Loucy (cell line): Measurements from ENCODE around the gene ZNF536.

Experiments used
- EZH2phosphoT487 ChIP-seq: fragments of 200-600 bp; IDR thresholded peaks from 2 replicates; pipeline ENCODE4 v1.6.1; 2018; ENCODE audit warnings: antibody characterized with exemption, mild to moderate bottlenecking, moderate library complexity, borderline replicate concordance
- TF ChIP-seq, protein P1 (sequence below): fragments of 200-600 bp; sonication (generic); conservative IDR thresholded peaks from 2 replicates; pipeline ENCODE4 v1.5.1; 2014; ENCODE audit warnings: mild to moderate bottlenecking, antibody characterized with exemption, low read length

DNA sequence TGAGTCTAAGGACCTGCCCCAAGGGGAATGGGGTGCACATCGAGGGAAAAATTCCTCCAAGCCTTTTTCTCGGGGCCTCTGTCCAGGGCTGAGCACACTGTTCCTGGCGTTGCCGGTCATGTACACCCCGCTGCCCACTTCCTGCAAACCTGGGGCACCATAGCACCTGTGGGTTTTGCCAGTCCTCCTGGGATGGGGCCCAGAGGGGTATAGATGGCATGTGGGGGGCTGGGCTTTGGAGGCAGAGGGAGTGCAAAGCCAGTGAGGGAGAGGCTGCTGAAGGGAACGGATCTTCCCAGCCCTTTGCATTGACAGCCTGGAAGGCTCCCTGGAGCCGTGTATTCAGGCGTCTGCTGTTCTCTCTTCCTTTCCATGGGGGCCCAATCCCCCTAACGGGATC lies 187.3 kb downstream of the ZNF536 start:
- TF ChIP-seq, protein P1, sequence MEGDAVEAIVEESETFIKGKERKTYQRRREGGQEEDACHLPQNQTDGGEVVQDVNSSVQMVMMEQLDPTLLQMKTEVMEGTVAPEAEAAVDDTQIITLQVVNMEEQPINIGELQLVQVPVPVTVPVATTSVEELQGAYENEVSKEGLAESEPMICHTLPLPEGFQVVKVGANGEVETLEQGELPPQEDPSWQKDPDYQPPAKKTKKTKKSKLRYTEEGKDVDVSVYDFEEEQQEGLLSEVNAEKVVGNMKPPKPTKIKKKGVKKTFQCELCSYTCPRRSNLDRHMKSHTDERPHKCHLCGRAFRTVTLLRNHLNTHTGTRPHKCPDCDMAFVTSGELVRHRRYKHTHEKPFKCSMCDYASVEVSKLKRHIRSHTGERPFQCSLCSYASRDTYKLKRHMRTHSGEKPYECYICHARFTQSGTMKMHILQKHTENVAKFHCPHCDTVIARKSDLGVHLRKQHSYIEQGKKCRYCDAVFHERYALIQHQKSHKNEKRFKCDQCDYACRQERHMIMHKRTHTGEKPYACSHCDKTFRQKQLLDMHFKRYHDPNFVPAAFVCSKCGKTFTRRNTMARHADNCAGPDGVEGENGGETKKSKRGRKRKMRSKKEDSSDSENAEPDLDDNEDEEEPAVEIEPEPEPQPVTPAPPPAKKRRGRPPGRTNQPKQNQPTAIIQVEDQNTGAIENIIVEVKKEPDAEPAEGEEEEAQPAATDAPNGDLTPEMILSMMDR: no peak
- TF ChIP-seq EZH2phosphoT487: no peak
